Astrocyte (in vitro differentiated cells and primary cell): ENCODE results near the gene CTSD.

Experiments used
- CTCF ChIP-seq: IDR thresholded peaks from 2 replicates; pipeline ENCODE4 v1.5.1; 2011; ENCODE audit warnings: low read depth, mild to moderate bottlenecking, inconsistent platforms, low read length, moderate library complexity; ENCODE audit not compliant: insufficient read depth
- EZH2 ChIP-seq: IDR thresholded peaks from 2 replicates; pipeline ENCODE4 v1.6.1; 2012; ENCODE audit warnings: mild to moderate bottlenecking, low read length, inconsistent platforms; ENCODE audit not compliant: insufficient read depth

DNA sequence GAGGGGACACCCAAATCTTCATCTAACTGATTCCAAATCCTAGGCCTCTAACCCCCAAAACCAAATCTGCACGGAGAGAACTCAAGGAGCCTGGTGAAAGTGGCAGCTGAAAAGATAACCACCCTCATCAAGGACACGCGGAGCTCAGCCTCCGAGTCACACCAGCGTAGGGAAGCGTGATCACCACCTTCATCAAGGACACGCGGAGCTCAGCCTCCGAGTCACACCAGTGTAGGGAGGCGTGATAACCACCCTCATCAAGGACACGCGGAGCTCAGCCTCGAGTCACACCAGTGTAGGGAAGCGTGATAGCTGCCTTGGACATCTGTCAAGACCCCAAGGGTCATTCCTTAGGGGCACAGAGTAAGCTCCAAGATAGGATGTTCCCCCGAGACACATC lies 41.8 kb upstream of the CTSD start:
- TF ChIP-seq EZH2 (no peak), CTCF (no peak)
